Measurements from ENCODE around the gene PLA2G15. TPM values are rescaled to one million over a fixed set of nuclear protein-coding genes. Genes with fewer than 3 reads are reported as not detected.

The PLA2G15 gene
- total and polyA plus RNA-seq, 2 donors (not counting 1 experiment from before 2014, with no cell fraction given) = 6.1 to 12.5 TPM

GRCh38 chr16:68247932-68248331 is 2.8 kb downstream of the PLA2G15 start:
- no peaks in the 10 kb centered on the region for H3K27me3 Mint-ChIP-seq
- H3K27ac ChIP-seq (ENCODE audit: low read length in 2 of 2) = no peak overlapping the region

More at GRCh38 chr16:68247932-68248331, 2.8 kb downstream of the PLA2G15 start:
- peaks cover 9% of the 10 kb centered on the region for H4K20me1 ChIP-seq (ENCODE audit: control insufficient read depth, insufficient read depth, low read length, poor library complexity, severe bottlenecking)
- intact Hi-C loops (cut with micrococcal nuclease) = loop anchor here (5.0 kb wide), 1 partner anchor 39 kb away; no protein-coding TSS in a partner anchor
- no peak overlapping the region for H3K4me2 ChIP-seq (replicated peaks; ENCODE audit: low read depth, low read length, poor library complexity, severe bottlenecking)
- no peak overlapping the region for H3K4me3 Mint-ChIP-seq
- 95% methylated on average over 3 of the region's 4 CpGs for WGBS (ENCODE audit: insufficient coverage)
- ChIA-PET CTCF (interaction anchor here (0.7 to 5.7 kb wide), 4 partner anchors 14 to 85 kb away, joined by 3 to 65 read pairs (median 4); partner anchors contain the start of gene SLC7A6), POLR2A (interaction anchor here (0.6 to 0.7 kb wide), 2 partner anchors 13 to 79 kb away, joined by 3 to 4 read pairs; no protein-coding TSS in a partner anchor)
- peaks cover 34% of the 10 kb centered on the region for H3K79me2 ChIP-seq (ENCODE audit: control insufficient read depth, insufficient read depth, low read length)
- TF ChIP-seq CTCF (IDR thresholded peaks at IDR 0.05) = no peak
- TF ChIP-seq EZH2 (IDR thresholded peaks at IDR 0.05; ENCODE audit: borderline replicate concordance, insufficient read depth, low read depth, low read length, poor library complexity, severe bottlenecking) = no peak
- no peak overlapping the region for H3K4me3 ChIP-seq (ENCODE audit: control extremely low read depth in 1 of 5, extremely low read depth in 1 of 5, insufficient read depth in 1 of 5, low read depth in 2 of 5, low read length in 4 of 5)
- DNase-seq (no peak), ATAC-seq (ENCODE audit: low read depth) (no peak)
- H3K9me3 Mint-ChIP-seq (ENCODE audit: insufficient read depth) = no peaks in the 10 kb centered on the region
- H3K4me1 ChIP-seq (ENCODE audit: control insufficient read depth in 2 of 2, insufficient read depth in 2 of 2, low read length in 2 of 2) = peaks cover 40 to 47% of the 10 kb centered on the region in 2 donors
- H2AFZ ChIP-seq (ENCODE audit: insufficient read depth, low read depth, low read length, poor library complexity, severe bottlenecking) = no peak overlapping the region
- no peak overlapping the region for H3K27ac Mint-ChIP-seq
- peaks cover 0 to 4% of the 10 kb centered on the region in 2 experiments for H3K36me3 ChIP-seq (replicated peaks in 1 of 2; ENCODE audit: control extremely low read depth in 1 of 2, control insufficient read depth in 1 of 2, extremely low read depth in 1 of 2, insufficient read depth in 2 of 2, low read length in 1 of 2)
- H3K9me3 ChIP-seq (ENCODE audit: control extremely low read depth in 1 of 3, control insufficient read depth in 2 of 3, insufficient read depth in 1 of 3, low read length in 2 of 3) = no peaks in the 10 kb centered on the region
- peaks cover 41% of the 10 kb centered on the region for H3K4me1 Mint-ChIP-seq
- H3K9ac ChIP-seq (ENCODE audit: low read length) = no peak overlapping the region
- no peaks in the 10 kb centered on the region for H3K27me3 ChIP-seq (replicated peaks in 1 of 4; ENCODE audit: control extremely low read depth in 1 of 4, control insufficient read depth in 3 of 4, insufficient read depth in 4 of 4, low read length in 3 of 4)

All from B cell (primary cell).